Loucy (cell line): ENCODE data around the gene PEAR1.

Source experiments
- H2AFZ ChIP-seq: fragments of 200-600 bp; sonication (generic); 2 replicates; pipeline ENCODE4 v1.6.0; 2016; ENCODE audit warnings: antibody characterized with exemption, mild to moderate bottlenecking, low read length, moderate library complexity
- H3F3A ChIP-seq: fragments of 200-600 bp; 2 replicates; pipeline ENCODE4 v1.6.0; 2016; ENCODE audit warnings: antibody characterized with exemption, low read depth, mild to moderate bottlenecking
- H3K27me3 ChIP-seq: fragments of 200-600 bp; sonication (generic); 2 replicates; pipeline ENCODE4 v1.6.1; 2014; ENCODE audit warnings: low read length, mild to moderate bottlenecking; ENCODE audit not compliant: insufficient read depth, poor library complexity, severe bottlenecking
- H3K36me3 ChIP-seq: fragments of 200-600 bp; sonication (generic); 2 replicates; pipeline ENCODE4 v1.6.1; 2016; ENCODE audit warnings: low read length; ENCODE audit not compliant: insufficient read depth
- H3K4me1 ChIP-seq: fragments of 200-600 bp; sonication (generic); 2 replicates; pipeline ENCODE4 v1.5.1; 2014; ENCODE audit warnings: low read length, mild to moderate bottlenecking; ENCODE audit not compliant: insufficient read depth, poor library complexity, severe bottlenecking
- H3K4me2 ChIP-seq: fragments of 200-600 bp; sonication (generic); 2 replicates; pipeline ENCODE4 v1.6.0; 2014; ENCODE audit warnings: antibody characterized with exemption, low read length, low read depth, mild to moderate bottlenecking; ENCODE audit not compliant: poor library complexity, severe bottlenecking
- H3K4me3 ChIP-seq: fragments of 200-600 bp; sonication (generic); 2 replicates; pipeline ENCODE4 v1.5.1; 2014; ENCODE audit warnings: low read length, mild to moderate bottlenecking, mixed read lengths; ENCODE audit not compliant: poor library complexity, severe bottlenecking
- H3K79me2 ChIP-seq: fragments of 200-600 bp; sonication (generic); 2 replicates; pipeline ENCODE4 v1.6.1; 2014; ENCODE audit warnings: low read length; ENCODE audit not compliant: insufficient read depth
- H3K9ac ChIP-seq: fragments of 200-600 bp; sonication (generic); 2 replicates; pipeline ENCODE4 v1.6.0; 2014; ENCODE audit warnings: mild to moderate bottlenecking, low read depth, low read length, moderate library complexity; ENCODE audit not compliant: poor library complexity, severe bottlenecking
- H3K9me2 ChIP-seq: fragments of 200-600 bp; sonication (generic); replicated peaks from 2 replicates; pipeline ENCODE4 v1.6.1; 2016; ENCODE audit warnings: low read depth, low read length, mixed read lengths
- H3K9me3 ChIP-seq: fragments of 200-600 bp; sonication (generic); 2 replicates; pipeline ENCODE4 v1.6.1; 2014; ENCODE audit warnings: mild to moderate bottlenecking, antibody characterized with exemption, low read length, low read depth; ENCODE audit not compliant: insufficient read depth
- H4K20me1 ChIP-seq: fragments of 200-600 bp; sonication (generic); 2 replicates; pipeline ENCODE4 v1.6.0; 2014; ENCODE audit warnings: antibody characterized with exemption, low read length, mild to moderate bottlenecking; ENCODE audit not compliant: insufficient read depth, poor library complexity, severe bottlenecking
- EZH2phosphoT487 ChIP-seq: fragments of 200-600 bp; IDR thresholded peaks from 2 replicates; pipeline ENCODE4 v1.6.1; 2018; ENCODE audit warnings: antibody characterized with exemption, mild to moderate bottlenecking, moderate library complexity, borderline replicate concordance
- TF ChIP-seq, protein P1 (sequence below): fragments of 200-600 bp; sonication (generic); conservative IDR thresholded peaks from 2 replicates; pipeline ENCODE4 v1.5.1; 2014; ENCODE audit warnings: mild to moderate bottlenecking, antibody characterized with exemption, low read length

PEAR1 gene

DNA sequence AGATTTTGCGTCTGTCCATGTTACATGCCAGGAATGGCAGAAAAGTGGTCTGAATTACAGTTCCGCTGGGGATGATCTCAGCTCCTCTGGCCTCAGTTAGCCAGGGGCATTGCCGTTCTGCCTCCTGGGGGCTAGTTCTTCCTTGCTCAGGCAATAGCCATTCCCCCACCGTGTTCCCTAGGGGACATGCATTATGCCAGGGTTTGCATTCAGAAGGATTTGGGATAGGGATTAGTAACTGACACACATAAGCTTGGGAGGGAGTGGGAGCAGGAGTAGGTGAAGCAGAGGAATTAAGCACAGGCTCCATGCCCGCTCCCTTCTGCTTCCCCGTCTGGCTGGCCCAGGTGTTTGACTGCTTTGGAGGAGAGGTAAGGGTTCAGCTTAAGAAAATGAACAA, 39.6 kb downstream of the PEAR1 start:
- Histone ChIP-seq H3K9ac (no peak overlapping the region), H3K4me2 (no peak overlapping the region), H4K20me1 (no peaks in the 10 kb centered on the region), H3F3A (no peaks in the 10 kb centered on the region), H3K79me2 (no peaks in the 10 kb centered on the region), H3K4me3 (no peak overlapping the region), H2AFZ (no peak overlapping the region), H3K4me1 (no peaks in the 10 kb centered on the region), H3K27me3 (no peaks in the 10 kb centered on the region), H3K36me3 (no peaks in the 10 kb centered on the region), H3K9me3 (no peaks in the 10 kb centered on the region), H3K9me2 (no peaks in the 10 kb centered on the region)
- no peak for TF ChIP-seq EZH2phosphoT487
- TF ChIP-seq, protein P1, sequence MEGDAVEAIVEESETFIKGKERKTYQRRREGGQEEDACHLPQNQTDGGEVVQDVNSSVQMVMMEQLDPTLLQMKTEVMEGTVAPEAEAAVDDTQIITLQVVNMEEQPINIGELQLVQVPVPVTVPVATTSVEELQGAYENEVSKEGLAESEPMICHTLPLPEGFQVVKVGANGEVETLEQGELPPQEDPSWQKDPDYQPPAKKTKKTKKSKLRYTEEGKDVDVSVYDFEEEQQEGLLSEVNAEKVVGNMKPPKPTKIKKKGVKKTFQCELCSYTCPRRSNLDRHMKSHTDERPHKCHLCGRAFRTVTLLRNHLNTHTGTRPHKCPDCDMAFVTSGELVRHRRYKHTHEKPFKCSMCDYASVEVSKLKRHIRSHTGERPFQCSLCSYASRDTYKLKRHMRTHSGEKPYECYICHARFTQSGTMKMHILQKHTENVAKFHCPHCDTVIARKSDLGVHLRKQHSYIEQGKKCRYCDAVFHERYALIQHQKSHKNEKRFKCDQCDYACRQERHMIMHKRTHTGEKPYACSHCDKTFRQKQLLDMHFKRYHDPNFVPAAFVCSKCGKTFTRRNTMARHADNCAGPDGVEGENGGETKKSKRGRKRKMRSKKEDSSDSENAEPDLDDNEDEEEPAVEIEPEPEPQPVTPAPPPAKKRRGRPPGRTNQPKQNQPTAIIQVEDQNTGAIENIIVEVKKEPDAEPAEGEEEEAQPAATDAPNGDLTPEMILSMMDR = no peak

DNA sequence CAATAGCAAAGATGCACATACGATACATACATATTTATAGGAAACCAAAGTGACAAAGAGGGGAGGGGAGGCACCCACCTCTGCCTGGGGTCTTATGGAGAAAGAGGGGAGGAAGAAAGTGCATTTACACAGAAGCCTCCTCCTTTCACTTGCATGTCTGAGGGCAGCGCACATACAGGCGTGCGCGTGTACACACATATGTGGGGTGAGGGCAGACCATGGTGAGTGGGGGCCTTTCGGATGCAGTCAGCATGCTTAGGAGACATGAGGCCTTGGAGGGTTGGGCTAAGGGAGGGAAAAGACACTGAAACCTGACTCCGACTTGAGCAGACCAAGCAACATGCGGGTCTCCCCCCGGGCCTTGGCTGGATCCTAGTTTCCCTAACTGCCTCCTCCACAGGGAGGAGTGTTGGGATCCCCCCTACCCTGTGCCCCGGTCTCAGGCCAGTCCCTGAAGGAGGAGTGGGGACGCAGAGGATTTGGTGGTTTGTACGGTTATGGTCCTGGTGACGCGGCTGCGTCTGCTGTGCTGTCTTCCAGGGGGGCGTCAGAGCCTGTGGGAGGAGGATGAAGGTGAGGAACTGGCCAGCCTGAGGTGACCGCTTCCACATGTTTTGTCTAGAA, 42.1 kb downstream of the PEAR1 start:
- Histone ChIP-seq H3K9me2 (no peaks in the 10 kb centered on the region), H3K36me3 (no peaks in the 10 kb centered on the region)
- no peak for TF ChIP-seq EZH2phosphoT487
- TF ChIP-seq, protein P1 = no peak

DNA sequence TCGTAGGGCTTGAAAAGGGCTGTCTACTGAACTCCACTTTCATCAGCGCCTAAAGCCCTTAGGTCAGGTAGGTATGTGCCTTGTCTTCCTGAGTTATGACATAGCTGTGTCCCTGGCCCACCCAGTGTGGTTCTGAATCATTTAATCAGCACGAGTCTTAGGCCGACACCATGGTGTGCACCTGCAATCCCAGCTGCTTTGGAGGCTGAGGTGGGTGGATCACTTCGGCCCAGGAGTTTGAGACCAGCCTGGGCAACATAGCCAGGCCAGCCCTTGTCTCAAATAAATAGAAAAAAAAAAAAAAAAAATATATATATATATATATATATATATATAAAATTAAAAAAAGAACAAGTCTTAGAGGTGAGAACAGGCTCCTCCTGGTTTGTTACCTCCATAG, 42.7 kb downstream of the PEAR1 start:
- Histone ChIP-seq H3F3A (no peaks in the 10 kb centered on the region), H3K9me3 (no peaks in the 10 kb centered on the region), H3K36me3 (no peaks in the 10 kb centered on the region), H3K4me2 (no peak overlapping the region), H3K4me1 (no peaks in the 10 kb centered on the region), H3K9ac (no peak overlapping the region), H2AFZ (no peak overlapping the region), H4K20me1 (no peaks in the 10 kb centered on the region), H3K4me3 (no peak overlapping the region), H3K27me3 (no peaks in the 10 kb centered on the region), H3K9me2 (no peaks in the 10 kb centered on the region), H3K79me2 (no peaks in the 10 kb centered on the region)
- TF ChIP-seq, protein P1 = no peak
- TF ChIP-seq EZH2phosphoT487 = no peak

More for the DNA sequence above, 42.1 kb downstream of the PEAR1 start:
- H3K9me3 ChIP-seq = no peaks in the 10 kb centered on the region
- H4K20me1 ChIP-seq = no peaks in the 10 kb centered on the region
- H3F3A ChIP-seq = no peaks in the 10 kb centered on the region
- H3K4me2 ChIP-seq = no peak overlapping the region
- no peak overlapping the region for H3K9ac ChIP-seq
- no peaks in the 10 kb centered on the region for H3K79me2 ChIP-seq
- H3K4me3 ChIP-seq = no peak overlapping the region
- no peaks in the 10 kb centered on the region for H3K27me3 ChIP-seq
- no peak overlapping the region for H2AFZ ChIP-seq
- H3K4me1 ChIP-seq = no peaks in the 10 kb centered on the region
